SK-N-MC (cell line): ENCODE data around the gene TRMT10C.

Source experiments
- EZH2 ChIP-seq: fragments of 200-600 bp; sonication (generic); IDR thresholded peaks from one replicate; pipeline ENCODE4 v1.6.1; 2017; ENCODE audit warnings: antibody characterized with exemption
- POLR2AphosphoS5 ChIP-seq: IDR thresholded peaks from 2 replicates; pipeline ENCODE4 v1.6.1; 2012; ENCODE audit warnings: mild to moderate bottlenecking, low read depth, low read length, borderline replicate concordance

DNA sequence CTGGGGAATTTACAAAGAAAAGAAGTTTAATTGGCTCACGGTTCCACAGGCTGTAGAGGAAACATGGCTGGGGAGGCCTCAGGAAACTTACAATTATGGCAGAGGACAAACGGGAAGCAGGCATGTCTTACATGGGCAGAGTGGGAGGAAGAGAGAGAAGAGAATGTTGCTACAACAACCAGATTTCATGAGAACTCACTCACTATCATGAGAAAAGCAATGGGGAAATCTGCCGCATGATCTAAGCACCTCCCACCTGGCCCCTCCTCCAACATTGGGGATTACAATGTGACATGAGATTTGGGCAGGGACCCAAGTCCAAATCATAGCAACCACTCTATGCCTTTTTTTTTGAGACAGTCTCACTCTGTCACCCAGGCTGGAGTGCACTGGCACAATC, 41.1 kb downstream of the TRMT10C start:
- TF ChIP-seq POLR2AphosphoS5 = no peak
- TF ChIP-seq EZH2 = no peak
